Measurements from ENCODE around the gene FOXS1. TPM values are rescaled to one million over a fixed set of nuclear protein-coding genes. Genes with fewer than 3 reads are reported as not detected.
"Not testable (repeated sequence)": the region's sequence is repeated elsewhere in the genome, so short reads cannot be mapped to it uniquely, and the experiment has no call there.

FOXS1 gene
- total and polyA plus RNA-seq, 2 donors from 2014 or later = 2.1 to 9.8 TPM

- Histone ChIP-seq H3K36me3 (ENCODE audit: control insufficient read depth in 2 of 3, insufficient read depth in 3 of 3, low read length in 3 of 3) (no peaks in the 10 kb centered on the region), H3K9me3 (ENCODE audit: control insufficient read depth in 2 of 3, insufficient read depth in 1 of 3, low read length in 3 of 3) (no peaks in the 10 kb centered on the region), H3K4me3 (ENCODE audit: low read length in 3 of 3) (no peak overlapping the region), H3K27me3 (ENCODE audit: control insufficient read depth, insufficient read depth, low read length) (no peaks in the 10 kb centered on the region), H3K9ac (ENCODE audit: low read length in 3 of 3) (no peak overlapping the region), H3K27ac (ENCODE audit: low read depth in 2 of 2, low read length in 2 of 2) (no peak overlapping the region), H3K4me1 (ENCODE audit: control insufficient read depth in 2 of 3, insufficient read depth in 2 of 3, low read depth in 1 of 3, low read length in 3 of 3) (peaks cover 0 to 9% (median 0%) of the 10 kb centered on the region in 3 donors)
- no peak for TF ChIP-seq CTCF (IDR thresholded peaks at IDR 0.05; ENCODE audit: borderline replicate concordance, extremely low read depth, insufficient read depth)
- intact Hi-C loops (cut with DNase I) = no loop called here
- FAIRE-seq (no peak), DNase-seq (no peak)
Measured at GRCh38 chr20:31815408-31816188, 29.8 kb downstream of the FOXS1 start.

GRCh38 chr20:31814142-31814541, 31.3 kb downstream of the FOXS1 start:
- FAIRE-seq = not testable (repeated sequence)

GRCh38 chr20:31813611-31814010, 31.8 kb downstream of the FOXS1 start:
- no peaks in the 10 kb centered on the region for H3K27me3 ChIP-seq (ENCODE audit: control insufficient read depth, insufficient read depth, low read length)
- intact Hi-C loops (cut with DNase I) = no loop called here
- no peak overlapping the region for H3K9ac ChIP-seq (ENCODE audit: low read length in 3 of 3)
- H3K4me3 ChIP-seq (ENCODE audit: low read length in 3 of 3) = no peak overlapping the region
- no peaks in the 10 kb centered on the region for H3K9me3 ChIP-seq (ENCODE audit: control insufficient read depth in 2 of 3, insufficient read depth in 1 of 3, low read length in 3 of 3)
- DNase-seq (no peak), FAIRE-seq (no peak)
- no peak overlapping the region for H3K27ac ChIP-seq (ENCODE audit: low read depth in 2 of 2, low read length in 2 of 2)
- no peaks in the 10 kb centered on the region for H3K36me3 ChIP-seq (ENCODE audit: control insufficient read depth in 2 of 3, insufficient read depth in 3 of 3, low read length in 3 of 3)
- TF ChIP-seq CTCF (IDR thresholded peaks at IDR 0.05; ENCODE audit: borderline replicate concordance, extremely low read depth, insufficient read depth) = no peak
- peaks cover 0 to 9% (median 0%) of the 10 kb centered on the region in 3 donors for H3K4me1 ChIP-seq (ENCODE audit: control insufficient read depth in 2 of 3, insufficient read depth in 2 of 3, low read depth in 1 of 3, low read length in 3 of 3)

More at GRCh38 chr20:31814142-31814541, 31.3 kb downstream of the FOXS1 start:
- H3K4me1 ChIP-seq (ENCODE audit: control insufficient read depth in 2 of 3, insufficient read depth in 2 of 3, low read depth in 1 of 3, low read length in 3 of 3); H3K9me3 ChIP-seq (ENCODE audit: control insufficient read depth in 2 of 3, insufficient read depth in 1 of 3, low read length in 3 of 3); H3K4me3 ChIP-seq (ENCODE audit: low read length in 3 of 3); H3K27me3 ChIP-seq (ENCODE audit: control insufficient read depth, insufficient read depth, low read length); DNase-seq; H3K36me3 ChIP-seq (ENCODE audit: control insufficient read depth in 2 of 3, insufficient read depth in 3 of 3, low read length in 3 of 3); intact Hi-C loops (cut with DNase I); H3K27ac ChIP-seq (ENCODE audit: low read depth in 2 of 2, low read length in 2 of 2); H3K9ac ChIP-seq (ENCODE audit: low read length in 3 of 3): not testable (repeated sequence)

- Histone ChIP-seq H3K9me3 (ENCODE audit: control insufficient read depth in 2 of 3, insufficient read depth in 1 of 3, low read length in 3 of 3) (no peaks in the 10 kb centered on the region), H3K27ac (ENCODE audit: low read depth in 2 of 2, low read length in 2 of 2) (no peak overlapping the region), H3K36me3 (ENCODE audit: control insufficient read depth in 2 of 3, insufficient read depth in 3 of 3, low read length in 3 of 3) (no peaks in the 10 kb centered on the region), H3K4me3 (ENCODE audit: low read length in 3 of 3) (no peak overlapping the region), H3K9ac (ENCODE audit: low read length in 3 of 3) (no peak overlapping the region), H3K4me1 (ENCODE audit: control insufficient read depth in 2 of 3, insufficient read depth in 2 of 3, low read depth in 1 of 3, low read length in 3 of 3) (peaks cover 0 to 9% (median 0%) of the 10 kb centered on the region in 3 donors), H3K27me3 (ENCODE audit: control insufficient read depth, insufficient read depth, low read length) (no peaks in the 10 kb centered on the region)
- DNase-seq (peak in 3 of 5 donors; percentile 63 to 82 (median 76)), FAIRE-seq (no peak)
- intact Hi-C loops (cut with DNase I) = no loop called here
- TF ChIP-seq CTCF (IDR thresholded peaks at IDR 0.05; ENCODE audit: borderline replicate concordance, extremely low read depth, insufficient read depth) = no peak
Measured at GRCh38 chr20:31811796-31812728, 33.3 kb downstream of the FOXS1 start.
